ENCODE data around the gene EFHB. TPM values are rescaled to one million over a fixed set of nuclear protein-coding genes. Genes with fewer than 3 reads are reported as not detected.

Gene EFHB
- total and polyA plus RNA-seq, 2 of the 13 experiments (the other 11 are each of a cell fraction or from before 2014, with no cell fraction given) = 0.15 to 0.42 TPM

DNA sequence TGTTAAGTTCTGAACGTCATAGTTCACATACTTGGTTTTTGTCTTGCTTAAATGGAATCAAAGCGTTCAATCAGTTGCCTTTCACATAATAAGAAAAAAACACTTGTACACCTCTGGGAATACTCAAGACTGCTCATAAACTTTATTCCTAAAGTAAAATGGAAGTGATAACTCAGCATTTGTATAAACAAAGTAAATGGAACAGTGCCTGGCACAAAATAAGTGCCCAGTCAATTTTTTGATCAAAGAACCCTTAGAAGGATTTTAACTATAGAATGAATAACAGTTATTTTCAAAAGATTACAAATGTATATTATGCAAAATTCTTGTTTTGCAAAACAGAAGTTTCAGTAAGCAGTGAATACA lies 14.2 kb upstream of the EFHB start:
- Histone ChIP-seq H3K9ac (ENCODE audit: insufficient read depth, low read depth, low read length) (peak overlapping the region; percentile 94), H3K79me2 (ENCODE audit: insufficient read depth, low read length) (peaks cover 61% of the 10 kb centered on the region), H4K20me1 (ENCODE audit: insufficient read depth, low read length) (peaks cover 28% of the 10 kb centered on the region), H3K4me1 (ENCODE audit: insufficient read depth, low read length) (peaks cover 29% of the 10 kb centered on the region), H2AFZ (ENCODE audit: low read length) (no peak overlapping the region), H3K9me3 (ENCODE audit: low read length) (no peaks in the 10 kb centered on the region), H3K27me3 (ENCODE audit: control insufficient read depth in 1 of 2, insufficient read depth in 2 of 2, low read length in 2 of 2) (no peaks in the 10 kb centered on the region; a peak in 1 of 5 replicates), H3K4me3 (replicated peaks in 1 of 3; ENCODE audit: insufficient read depth in 1 of 3, low read depth in 2 of 3, low read length in 3 of 3) (peak overlapping the region; percentile 73 to 98 (median 90)), H3K36me3 (replicated peaks in 1 of 2; ENCODE audit: control insufficient read depth in 1 of 2, insufficient read depth in 2 of 2, low read length in 2 of 2) (peaks cover 3 to 21% of the 10 kb centered on the region in 2 experiments; a peak in 4 of 5 replicates), H3K27ac (ENCODE audit: extremely low read length, insufficient read depth, low read length) (peak overlapping the region; percentile 88), H3K4me2 (ENCODE audit: low read depth, low read length) (peak overlapping the region; percentile 83)
- ChIA-PET CTCF (ENCODE audit: low intra/inter-chr PET ratio, low total read pairs) (no interaction called here), POLR2A (interaction anchor here (1.0 to 1.2 kb wide), 2 partner anchors 9 to 93 kb away, joined by 5 read pairs; no protein-coding TSS in a partner anchor)
- DNase-seq (ENCODE audit: low spot score) (no peak), ATAC-seq (no peak), FAIRE-seq (no peak)
- intact Hi-C loops (cut with micrococcal nuclease; ENCODE audit: unreplicated experiment) (loop anchor here (2.0 to 10.0 kb wide), 3 partner anchors 61 to 374 kb away; partner anchors contain the start of gene SGO1), in situ Hi-C loops (cut with HindIII; ENCODE audit: extremely low pct_ligation_motif_present, low pct_unique_long_range_greater_than_20kb) (no loop called here)
- no peak for TF ChIP-seq STAT5B (CRISPR knock-in tag; IDR thresholded peaks at IDR 0.05)
- TF ChIP-seq ZMYM3 (CRISPR knock-in tag; IDR thresholded peaks at IDR 0.05) = no peak
- no peak for TF ChIP-seq ZFP82 (CRISPR knock-in tag; IDR thresholded peaks at IDR 0.05; ENCODE audit: borderline replicate concordance)
- no peak for TF ChIP-seq ATAD3A (CRISPR knock-in tag; IDR thresholded peaks at IDR 0.05)
- no peak for TF ChIP-seq ZSCAN25 (CRISPR knock-in tag; IDR thresholded peaks at IDR 0.05)
- 0 out of 2 replicates have a peak, but pooled peaks have one; percentile 4 for TF ChIP-seq MAFF (IDR thresholded peaks at IDR 0.05; ENCODE audit: low read depth, low read length)
- TF ChIP-seq MAFK (conservative IDR thresholded peaks at IDR 0.05 in 1 of 2, IDR thresholded peaks at IDR 0.05 in 1 of 2; ENCODE audit: low read length in 2 of 2) = 0 out of 4 replicates have a peak, but pooled peaks of 1 of the 2 experiments have one; percentile 20
- WGBS (ENCODE audit: low lambda C conversion rate) = 0% methylated on average over 2 of the region's 2 CpGs
- no TSS peak for BruUV-seq (replicated peaks)

DNA sequence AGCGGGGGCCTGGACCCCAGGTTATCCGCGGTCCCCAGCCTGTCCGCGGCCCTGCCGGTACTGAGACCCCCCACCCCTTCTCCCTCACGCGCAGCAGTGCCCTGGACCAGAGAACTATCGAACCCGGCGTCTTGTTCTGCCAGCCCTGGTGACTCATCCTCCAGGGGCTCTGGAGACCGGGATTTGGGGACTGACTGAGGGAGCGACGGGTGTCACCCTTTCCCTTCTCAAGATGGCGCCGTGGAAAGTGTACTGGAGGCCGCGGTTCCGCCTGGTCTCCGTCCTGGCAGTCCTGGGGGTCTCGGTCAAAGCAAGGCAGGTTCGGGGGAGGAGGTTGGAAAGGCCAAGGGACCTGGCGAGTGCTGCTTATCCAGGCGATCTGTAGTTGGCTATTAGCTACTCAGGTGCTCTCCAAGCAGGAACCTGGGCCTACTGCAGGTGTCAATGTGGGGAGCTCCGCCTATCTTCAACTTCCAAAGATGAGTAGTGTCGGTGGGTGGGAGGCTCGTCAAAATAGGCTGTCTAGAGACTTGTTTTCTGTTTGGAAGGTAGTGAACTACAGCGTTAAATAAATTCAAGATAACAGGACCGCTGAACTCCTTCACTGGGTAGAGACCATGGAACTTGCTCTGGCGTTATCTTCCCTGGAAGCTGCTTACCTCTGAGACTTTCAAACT lies 13.7 kb upstream of the EFHB start:
- H2AFZ ChIP-seq (ENCODE audit: low read length) = no peak overlapping the region
- H3K79me2 ChIP-seq (ENCODE audit: insufficient read depth, low read length) = peaks cover 59% of the 10 kb centered on the region
- BruUV-seq (replicated peaks) = TSS peak; percentile 55
- peaks cover 29% of the 10 kb centered on the region for H3K4me1 ChIP-seq (ENCODE audit: insufficient read depth, low read length)
- intact Hi-C loops (cut with micrococcal nuclease; ENCODE audit: unreplicated experiment) = loop anchor here (2.0 to 10.0 kb wide), 4 partner anchors 61 to 375 kb away; partner anchors contain the start of genes KAT2B and SGO1
- peak overlapping the region; percentile 83 for H3K4me2 ChIP-seq (ENCODE audit: low read depth, low read length)
- peak; percentile 69 for ATAC-seq
- ChIA-PET CTCF (ENCODE audit: low intra/inter-chr PET ratio, low total read pairs) (no interaction called here), POLR2A (interaction anchor here (1.0 to 1.2 kb wide), 2 partner anchors 9 to 93 kb away, joined by 5 read pairs; no protein-coding TSS in a partner anchor)
- peak overlapping the region; percentile 73 to 98 (median 90) for H3K4me3 ChIP-seq (replicated peaks in 1 of 3; ENCODE audit: insufficient read depth in 1 of 3, low read depth in 2 of 3, low read length in 3 of 3)
- in situ Hi-C loops (cut with HindIII; ENCODE audit: extremely low pct_ligation_motif_present, low pct_unique_long_range_greater_than_20kb) = no loop called here
- peak; percentile 42 for DNase-seq (ENCODE audit: low spot score)
- FAIRE-seq = peak; percentile 37
- 1% methylated on average over 21 of the region's 30 CpGs for WGBS (ENCODE audit: low lambda C conversion rate)
- H4K20me1 ChIP-seq (ENCODE audit: insufficient read depth, low read length) = peaks cover 27% of the 10 kb centered on the region
- H3K27ac ChIP-seq (ENCODE audit: extremely low read length, insufficient read depth, low read length) = peak overlapping the region; percentile 88
- H3K27me3 ChIP-seq (ENCODE audit: control insufficient read depth in 1 of 2, insufficient read depth in 2 of 2, low read length in 2 of 2) = no peaks in the 10 kb centered on the region; a peak in 1 of 5 replicates
- H3K9me3 ChIP-seq (ENCODE audit: low read length) = no peaks in the 10 kb centered on the region
- H3K9ac ChIP-seq (ENCODE audit: insufficient read depth, low read depth, low read length) = peak overlapping the region; percentile 94
- H3K36me3 ChIP-seq (replicated peaks in 1 of 2; ENCODE audit: control insufficient read depth in 1 of 2, insufficient read depth in 2 of 2, low read length in 2 of 2) = peaks cover 3 to 19% of the 10 kb centered on the region in 2 experiments; a peak in 4 of 5 replicates
- TF ChIP-seq ZNF615 (CRISPR knock-in tag; IDR thresholded peaks at IDR 0.05; ENCODE audit: borderline replicate concordance) (no peak), YEATS4 (CRISPR knock-in tag; IDR thresholded peaks at IDR 0.05; ENCODE audit: borderline replicate concordance) (no peak; the same call in 1 of the 2 replicates), ZNF547 (CRISPR knock-in tag; IDR thresholded peaks at IDR 0.05) (peak; percentile 84), RORA (CRISPR knock-in tag; IDR thresholded peaks at IDR 0.05) (no peak), ZFYVE20 (CRISPR knock-in tag; IDR thresholded peaks at IDR 0.05; ENCODE audit: borderline replicate concordance, low read depth) (no peak), BORCS8-MEF2B (CRISPR knock-in tag; IDR thresholded peaks at IDR 0.05) (peak; percentile 54; the same call in 1 of the 2 replicates), ZNF20 (CRISPR knock-in tag; IDR thresholded peaks at IDR 0.05) (no peak), ZNF850 (CRISPR knock-in tag; conservative IDR thresholded peaks at IDR 0.05) (no peak), NFKBIZ (CRISPR knock-in tag; IDR thresholded peaks at IDR 0.05) (no peak), RAD21 (CRISPR knock-in tag; IDR thresholded peaks at IDR 0.05) (no peak), ZNF10 (CRISPR knock-in tag; IDR thresholded peaks at IDR 0.05; ENCODE audit: borderline replicate concordance, low read depth) (no peak), TBX2 (CRISPR knock-in tag; IDR thresholded peaks at IDR 0.05; ENCODE audit: borderline replicate concordance) (no peak)
- TF ChIP-seq, protein P1, sequence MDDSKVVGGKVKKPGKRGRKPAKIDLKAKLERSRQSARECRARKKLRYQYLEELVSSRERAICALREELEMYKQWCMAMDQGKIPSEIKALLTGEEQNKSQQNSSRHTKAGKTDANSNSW (CRISPR knock-in tag; IDR thresholded peaks at IDR 0.05; ENCODE audit: borderline replicate concordance) = no peak

Measured in HepG2 (cell line).